Heart left ventricle (tissue), 13 donors: ENCODE data around the gene NRCAM.

Source experiments
- CTCF ChIP-seq, 12 donors: fragments of 200-600 bp; sonication (generic) in 4 of 12; IDR thresholded peaks; one replicate each; pipeline versions ENCODE4 v1.5.0 to v1.8.0; 2018 to 2022; ENCODE audit warnings: antibody characterized with exemption in 12 of 12, mild to moderate bottlenecking in 5 of 12
- POLR2A ChIP-seq, 2 donors: fragments of 450-650 bp; IDR thresholded peaks; one replicate each; pipeline ENCODE4 v1.6.1; 2017; ENCODE audit warnings: antibody characterized with exemption in 2 of 2, mild to moderate bottlenecking in 2 of 2, moderate library complexity in 2 of 2
- donor health status: ischemic (EF 13 %, LVEDD 7.1; RV severe dilation, severe dysfunction).
- donor health status: DM: no; HTN: yes; CAD: no.
- donor health status: DM: no; HTN: no; CAD: no.
- donor health status: ischemic (EF 25% LVEDD 6.9; RV normal size, moderate dysfunction).
- donor health status: ischemic (EF 25% LVEDD 5.7; RV mildly dilated, moderate dysfunction).
- donor health status: ischemic (EF 35%, LVEDD 5.7; RV mildly dilated, moderate dysfunction).
- donor health status: nonischemic (EF 11% LVEDD 7.7; RV severe dilation, severe dysfunction).
- donor health status: DM: yes; HTN: yes; CAD: no.
- donor health status: PGD.
- donor health status: ischemic (EF 29% LVEDD 5.4; RV normal size, mild dysfunction).
- donor health status: nonischemic (EF 23%, LVEDD 6.1; RV moderate dilation, normal function).

- TF ChIP-seq CTCF (IDR thresholded peaks at IDR 0.05): no peak
- no peak for TF ChIP-seq POLR2A (IDR thresholded peaks at IDR 0.05)
Observed at GRCh38 chr7:108101759-108102158, 354.5 kb downstream of the NRCAM start.
